ENCODE data around the gene FGF14.

Gene FGF14

DNA sequence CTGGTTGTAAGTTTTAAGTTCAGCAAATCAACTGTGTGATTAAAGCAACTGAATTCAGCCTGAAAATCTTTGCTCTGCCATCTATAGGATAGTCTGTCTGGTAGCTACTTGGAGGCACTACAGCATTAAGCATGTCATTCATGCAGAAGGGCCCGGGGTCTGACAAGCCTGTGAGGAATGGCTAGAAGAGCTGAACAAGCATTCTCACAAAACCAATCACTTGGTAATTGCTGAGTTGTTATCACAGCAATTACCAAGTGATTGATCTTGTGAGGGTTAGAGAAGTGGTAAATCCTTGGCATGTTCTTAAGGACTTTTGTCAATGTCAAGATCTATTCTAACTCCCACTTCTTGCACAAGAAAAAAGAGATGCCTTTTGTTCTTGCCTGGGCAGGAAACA is 356.1 kb downstream of the FGF14 start:
- Histone ChIP-seq H2AFZ (ENCODE audit: low read length, unreplicated experiment) (no peak overlapping the region), H3K4me1 (ENCODE audit: control insufficient read depth, insufficient read depth, low read length, unreplicated experiment) (no peaks in the 10 kb centered on the region), H3K36me3 (ENCODE audit: insufficient read depth, low read length) (no peaks in the 10 kb centered on the region), H3K27me3 (ENCODE audit: insufficient read depth, low read length) (peaks cover 6% of the 10 kb centered on the region), H3K79me2 (ENCODE audit: control insufficient read depth, insufficient read depth, low read length, unreplicated experiment) (no peaks in the 10 kb centered on the region), H3K27ac (ENCODE audit: low read depth, low read length) (no peak overlapping the region), H3K4me3 (ENCODE audit: low read depth, low read length) (no peak overlapping the region)

DNA sequence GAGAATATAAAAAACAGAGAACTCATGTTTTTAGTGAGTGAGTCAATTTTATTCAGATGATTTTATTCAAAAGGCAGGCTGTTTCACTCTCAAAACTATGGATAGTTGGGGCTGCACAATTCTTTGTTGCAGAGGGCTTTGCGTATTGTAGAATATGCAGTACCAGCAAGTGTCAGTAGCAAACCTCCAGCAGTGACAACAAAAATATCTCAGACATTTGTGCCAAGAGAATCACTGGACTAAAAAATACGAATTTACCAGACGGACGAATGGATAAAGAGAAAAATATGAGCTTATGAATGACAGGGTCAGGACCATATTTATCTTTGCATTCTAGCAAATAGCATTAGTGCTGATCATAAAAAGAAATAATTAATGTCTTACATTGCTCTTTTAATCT is 359.1 kb downstream of the FGF14 start:
- Histone ChIP-seq H3K36me3 (ENCODE audit: insufficient read depth, low read length) (no peaks in the 10 kb centered on the region), H3K4me3 (ENCODE audit: low read depth, low read length) (no peak overlapping the region), H2AFZ (ENCODE audit: low read length, unreplicated experiment) (no peak overlapping the region), H3K4me1 (ENCODE audit: control insufficient read depth, insufficient read depth, low read length, unreplicated experiment) (no peaks in the 10 kb centered on the region), H3K27ac (ENCODE audit: low read depth, low read length) (no peak overlapping the region), H3K27me3 (ENCODE audit: insufficient read depth, low read length) (peaks cover 11% of the 10 kb centered on the region), H3K79me2 (ENCODE audit: control insufficient read depth, insufficient read depth, low read length, unreplicated experiment) (no peaks in the 10 kb centered on the region)

DNA sequence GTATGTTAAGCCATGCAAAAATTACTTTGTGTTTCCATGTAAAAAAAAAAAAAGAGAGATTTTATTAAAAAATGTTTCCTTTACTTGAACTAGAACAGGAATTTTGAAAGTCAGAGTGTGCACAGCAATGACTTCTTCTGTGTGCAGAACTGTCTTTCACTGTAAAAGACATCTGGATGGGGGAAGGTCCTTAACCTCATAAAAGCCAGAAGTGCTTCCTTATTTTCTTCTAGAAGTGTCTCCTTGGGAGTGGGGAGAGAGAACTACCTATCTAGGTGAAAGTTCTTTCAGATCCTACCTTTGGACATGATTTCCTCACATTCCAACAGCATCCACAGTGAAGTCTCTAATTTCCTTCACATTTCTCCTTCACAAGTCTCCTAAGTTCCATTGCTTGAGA is 360.3 kb downstream of the FGF14 start:
- no peaks in the 10 kb centered on the region for H3K36me3 ChIP-seq (ENCODE audit: insufficient read depth, low read length)
- no peaks in the 10 kb centered on the region for H3K4me1 ChIP-seq (ENCODE audit: control insufficient read depth, insufficient read depth, low read length, unreplicated experiment)
- peaks cover 11% of the 10 kb centered on the region for H3K27me3 ChIP-seq (ENCODE audit: insufficient read depth, low read length)
- H3K79me2 ChIP-seq (ENCODE audit: control insufficient read depth, insufficient read depth, low read length, unreplicated experiment), result no peaks in the 10 kb centered on the region
- no peak overlapping the region for H3K27ac ChIP-seq (ENCODE audit: low read depth, low read length)
- H3K4me3 ChIP-seq (ENCODE audit: low read depth, low read length), result no peak overlapping the region
- no peak overlapping the region for H2AFZ ChIP-seq (ENCODE audit: low read length, unreplicated experiment)

DNA sequence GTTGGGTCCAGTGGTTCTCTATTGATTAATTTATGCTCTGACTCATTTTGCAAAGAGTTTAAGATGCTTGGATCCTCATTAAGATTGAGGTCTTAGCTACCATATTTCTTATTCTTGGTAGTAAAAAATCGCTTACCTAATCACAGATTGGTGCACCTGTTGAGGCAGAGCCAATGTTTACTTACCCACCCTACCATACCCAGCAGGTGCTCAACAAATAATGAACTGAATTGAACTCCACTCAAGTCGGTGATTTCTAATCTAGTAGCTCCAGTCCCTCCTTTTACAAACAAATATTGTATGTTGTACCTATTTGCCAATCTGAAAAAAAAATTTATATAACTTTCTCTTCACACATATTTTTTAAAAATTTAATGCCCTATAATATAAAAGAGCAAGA is 361.0 kb downstream of the FGF14 start:
- no peak overlapping the region for H3K27ac ChIP-seq (ENCODE audit: low read depth, low read length)
- no peak overlapping the region for H3K4me3 ChIP-seq (ENCODE audit: low read depth, low read length)
- no peaks in the 10 kb centered on the region for H3K79me2 ChIP-seq (ENCODE audit: control insufficient read depth, insufficient read depth, low read length, unreplicated experiment)
- H3K36me3 ChIP-seq (ENCODE audit: insufficient read depth, low read length), result no peaks in the 10 kb centered on the region
- no peaks in the 10 kb centered on the region for H3K4me1 ChIP-seq (ENCODE audit: control insufficient read depth, insufficient read depth, low read length, unreplicated experiment)
- peaks cover 11% of the 10 kb centered on the region for H3K27me3 ChIP-seq (ENCODE audit: insufficient read depth, low read length)
- H2AFZ ChIP-seq (ENCODE audit: low read length, unreplicated experiment), result no peak overlapping the region

DNA sequence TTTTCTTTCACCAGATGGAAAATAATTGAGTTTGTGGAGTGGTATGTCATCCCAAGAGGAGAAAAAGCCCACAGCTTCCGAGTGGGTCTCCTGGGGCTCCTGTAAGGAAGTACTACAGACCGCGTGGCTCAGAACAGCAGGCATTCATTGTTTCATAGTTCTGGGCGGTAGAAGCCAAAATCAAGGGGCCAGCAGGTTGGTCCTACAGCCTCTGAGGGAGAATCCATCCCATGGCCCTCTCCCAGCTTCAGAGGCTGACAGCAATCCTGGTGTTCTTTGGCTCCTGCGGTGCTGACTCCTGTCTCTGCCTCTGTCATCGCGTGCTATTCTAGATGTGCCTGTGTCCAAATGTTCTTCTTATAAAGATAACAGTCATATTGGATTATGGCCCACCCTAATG is 362.6 kb downstream of the FGF14 start:
- Histone ChIP-seq H3K27ac (ENCODE audit: low read depth, low read length) (no peak overlapping the region), H3K36me3 (ENCODE audit: insufficient read depth, low read length) (no peaks in the 10 kb centered on the region), H3K79me2 (ENCODE audit: control insufficient read depth, insufficient read depth, low read length, unreplicated experiment) (no peaks in the 10 kb centered on the region), H3K4me1 (ENCODE audit: control insufficient read depth, insufficient read depth, low read length, unreplicated experiment) (no peaks in the 10 kb centered on the region), H2AFZ (ENCODE audit: low read length, unreplicated experiment) (no peak overlapping the region), H3K27me3 (ENCODE audit: insufficient read depth, low read length) (peaks cover 8% of the 10 kb centered on the region), H3K4me3 (ENCODE audit: low read depth, low read length) (no peak overlapping the region)

DNA sequence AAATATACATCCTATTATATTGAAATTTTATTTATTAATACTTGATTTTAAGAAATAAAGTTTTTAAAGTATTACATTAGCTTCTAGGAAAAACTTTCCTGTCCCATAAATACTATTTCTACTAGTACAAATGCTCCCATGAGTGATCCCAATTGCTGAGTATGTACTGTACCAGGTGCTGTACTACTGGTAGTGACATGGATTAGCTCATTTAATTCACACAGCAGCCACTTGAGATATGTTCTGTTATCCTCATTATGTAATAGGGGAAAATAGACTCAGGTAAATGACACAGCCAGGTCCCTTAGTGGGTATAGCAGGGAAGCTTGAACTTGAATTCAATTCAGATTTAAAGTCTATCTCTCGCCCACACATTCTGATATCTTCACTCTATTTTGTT is 363.1 kb downstream of the FGF14 start:
- Histone ChIP-seq H3K79me2 (ENCODE audit: control insufficient read depth, insufficient read depth, low read length, unreplicated experiment) (no peaks in the 10 kb centered on the region), H2AFZ (ENCODE audit: low read length, unreplicated experiment) (no peak overlapping the region), H3K4me3 (ENCODE audit: low read depth, low read length) (no peak overlapping the region), H3K27me3 (ENCODE audit: insufficient read depth, low read length) (peaks cover 13% of the 10 kb centered on the region), H3K36me3 (ENCODE audit: insufficient read depth, low read length) (no peaks in the 10 kb centered on the region), H3K4me1 (ENCODE audit: control insufficient read depth, insufficient read depth, low read length, unreplicated experiment) (no peaks in the 10 kb centered on the region), H3K27ac (ENCODE audit: low read depth, low read length) (no peak overlapping the region)

DNA sequence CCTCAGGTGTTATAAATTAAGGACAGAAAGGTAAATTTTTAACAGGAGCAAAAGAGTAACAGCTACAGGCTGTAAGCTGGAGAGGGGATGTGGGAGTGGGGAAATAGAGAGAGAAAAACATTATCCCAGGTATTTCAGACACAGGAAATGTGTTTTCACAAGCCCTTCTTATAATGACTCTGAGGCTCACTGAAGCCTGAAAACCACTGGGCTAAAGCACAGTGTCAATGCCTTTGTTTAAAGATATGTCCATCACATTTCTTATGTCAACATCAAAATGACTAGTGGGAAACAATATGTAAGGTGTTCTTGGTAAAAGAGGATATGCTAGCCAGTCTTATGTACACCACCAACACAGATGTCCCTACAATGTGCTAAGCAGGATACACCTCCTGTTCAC is 365.9 kb downstream of the FGF14 start:
- H3K4me3 ChIP-seq (ENCODE audit: low read depth, low read length), result no peak overlapping the region
- H3K4me1 ChIP-seq (ENCODE audit: control insufficient read depth, insufficient read depth, low read length, unreplicated experiment), result no peaks in the 10 kb centered on the region
- H3K27me3 ChIP-seq (ENCODE audit: insufficient read depth, low read length), result peaks cover 26% of the 10 kb centered on the region
- no peak overlapping the region for H2AFZ ChIP-seq (ENCODE audit: low read length, unreplicated experiment)
- H3K36me3 ChIP-seq (ENCODE audit: insufficient read depth, low read length), result no peaks in the 10 kb centered on the region
- no peak overlapping the region for H3K27ac ChIP-seq (ENCODE audit: low read depth, low read length)
- no peaks in the 10 kb centered on the region for H3K79me2 ChIP-seq (ENCODE audit: control insufficient read depth, insufficient read depth, low read length, unreplicated experiment)

DNA sequence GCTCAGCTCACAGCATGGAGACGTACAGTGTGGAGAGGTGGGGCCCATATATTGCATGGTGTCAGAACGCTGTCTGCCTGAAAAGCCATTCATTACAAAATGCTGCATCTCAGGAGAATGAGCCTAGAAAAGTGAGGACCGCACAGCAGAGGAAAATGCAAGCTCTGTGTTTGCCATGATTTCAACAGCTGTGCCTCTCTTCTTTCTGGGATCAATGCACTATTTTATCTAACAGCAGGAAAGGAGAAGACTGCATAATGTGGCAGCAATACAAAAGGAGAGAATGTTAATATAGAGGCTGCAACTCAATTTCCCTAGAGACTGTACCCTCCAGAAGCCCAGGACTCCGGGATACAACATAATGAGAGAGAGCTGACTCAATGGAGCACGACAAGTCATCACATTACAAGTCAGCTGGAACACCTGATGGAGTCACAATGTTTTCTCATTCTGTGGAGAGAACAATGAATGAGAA is 368.0 kb downstream of the FGF14 start:
- no peak overlapping the region for H3K4me3 ChIP-seq (ENCODE audit: low read depth, low read length)
- no peak overlapping the region for H3K27ac ChIP-seq (ENCODE audit: low read depth, low read length)
- H3K36me3 ChIP-seq (ENCODE audit: insufficient read depth, low read length), result no peaks in the 10 kb centered on the region
- no peaks in the 10 kb centered on the region for H3K79me2 ChIP-seq (ENCODE audit: control insufficient read depth, insufficient read depth, low read length, unreplicated experiment)
- H2AFZ ChIP-seq (ENCODE audit: low read length, unreplicated experiment), result no peak overlapping the region
- H3K27me3 ChIP-seq (ENCODE audit: insufficient read depth, low read length), result peaks cover 35% of the 10 kb centered on the region
- no peaks in the 10 kb centered on the region for H3K4me1 ChIP-seq (ENCODE audit: control insufficient read depth, insufficient read depth, low read length, unreplicated experiment)

DNA sequence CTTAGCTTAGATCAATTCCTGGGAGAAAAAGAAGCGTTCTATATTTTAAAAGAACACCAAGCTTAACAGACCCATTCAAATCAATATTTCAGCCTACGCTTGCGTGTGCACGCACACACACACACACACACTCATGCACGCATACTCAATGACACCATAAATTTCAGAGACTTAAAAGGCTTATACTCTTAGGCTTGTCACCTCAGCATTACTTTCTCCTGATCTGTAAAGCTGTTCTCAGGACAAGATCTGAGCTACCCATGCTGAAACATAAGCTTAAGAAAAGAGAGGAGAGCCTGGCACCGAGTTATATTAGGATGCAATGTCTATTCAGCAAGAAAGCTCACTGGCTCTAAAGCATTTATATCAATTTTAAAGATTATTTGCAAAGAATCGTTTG is 368.5 kb downstream of the FGF14 start:
- peaks cover 35% of the 10 kb centered on the region for H3K27me3 ChIP-seq (ENCODE audit: insufficient read depth, low read length)
- no peak overlapping the region for H3K4me3 ChIP-seq (ENCODE audit: low read depth, low read length)
- H3K79me2 ChIP-seq (ENCODE audit: control insufficient read depth, insufficient read depth, low read length, unreplicated experiment), result no peaks in the 10 kb centered on the region
- H3K36me3 ChIP-seq (ENCODE audit: insufficient read depth, low read length), result no peaks in the 10 kb centered on the region
- H3K27ac ChIP-seq (ENCODE audit: low read depth, low read length), result no peak overlapping the region
- H3K4me1 ChIP-seq (ENCODE audit: control insufficient read depth, insufficient read depth, low read length, unreplicated experiment), result no peaks in the 10 kb centered on the region
- no peak overlapping the region for H2AFZ ChIP-seq (ENCODE audit: low read length, unreplicated experiment)

DNA sequence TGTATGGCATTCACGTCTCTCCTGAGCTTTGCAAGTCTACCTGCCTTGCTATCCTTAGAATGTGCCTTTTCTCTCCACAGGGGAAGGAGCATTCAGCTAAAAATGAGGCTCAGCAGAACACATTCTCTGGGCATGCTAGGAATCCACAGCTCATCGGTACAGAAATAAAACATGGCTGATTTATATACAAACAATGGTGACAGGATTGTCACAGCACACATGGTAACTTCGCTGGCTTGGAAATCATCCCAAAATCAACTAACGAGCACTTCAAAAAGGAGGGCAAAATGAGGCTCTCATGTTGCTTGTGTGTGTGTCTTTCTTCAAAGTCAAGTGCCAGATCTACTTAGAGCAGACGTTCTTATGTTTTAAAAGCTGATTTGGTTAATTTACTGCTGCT is 373.0 kb downstream of the FGF14 start:
- H3K27me3 ChIP-seq (ENCODE audit: insufficient read depth, low read length), result peaks cover 23% of the 10 kb centered on the region
- no peak overlapping the region for H3K4me3 ChIP-seq (ENCODE audit: low read depth, low read length)
- H2AFZ ChIP-seq (ENCODE audit: low read length, unreplicated experiment), result no peak overlapping the region
- H3K79me2 ChIP-seq (ENCODE audit: control insufficient read depth, insufficient read depth, low read length, unreplicated experiment), result no peaks in the 10 kb centered on the region
- H3K27ac ChIP-seq (ENCODE audit: low read depth, low read length), result no peak overlapping the region
- H3K36me3 ChIP-seq (ENCODE audit: insufficient read depth, low read length), result no peaks in the 10 kb centered on the region
- H3K4me1 ChIP-seq (ENCODE audit: control insufficient read depth, insufficient read depth, low read length, unreplicated experiment), result peaks cover 5% of the 10 kb centered on the region

DNA sequence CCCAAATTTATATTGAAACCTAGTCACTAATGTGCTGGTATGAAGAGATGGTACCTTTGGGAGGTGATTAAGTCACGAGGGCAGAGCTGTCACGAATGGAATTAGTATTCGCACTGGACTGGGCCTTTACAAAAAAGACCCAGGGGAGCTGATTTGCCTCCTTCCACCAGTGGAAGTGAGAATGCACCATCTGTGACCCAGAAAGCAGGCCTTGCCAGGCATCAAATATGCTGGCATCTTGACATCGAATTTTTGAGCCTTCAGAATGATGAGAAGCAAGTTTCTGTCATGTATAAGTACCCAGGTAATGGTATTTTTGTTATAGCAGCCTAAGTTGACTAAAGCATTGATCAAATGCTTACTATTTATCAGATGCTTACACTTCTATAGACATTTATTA is 373.6 kb downstream of the FGF14 start:
- Histone ChIP-seq H3K4me1 (ENCODE audit: control insufficient read depth, insufficient read depth, low read length, unreplicated experiment) (peaks cover 5% of the 10 kb centered on the region), H3K36me3 (ENCODE audit: insufficient read depth, low read length) (no peaks in the 10 kb centered on the region), H3K79me2 (ENCODE audit: control insufficient read depth, insufficient read depth, low read length, unreplicated experiment) (no peaks in the 10 kb centered on the region), H3K27ac (ENCODE audit: low read depth, low read length) (no peak overlapping the region), H3K4me3 (ENCODE audit: low read depth, low read length) (no peak overlapping the region), H2AFZ (ENCODE audit: low read length, unreplicated experiment) (no peak overlapping the region), H3K27me3 (ENCODE audit: insufficient read depth, low read length) (peaks cover 18% of the 10 kb centered on the region)
